Measurements from ENCODE around the gene DERL2. TPM values are rescaled to one million over a fixed set of nuclear protein-coding genes. Genes with fewer than 3 reads are reported as not detected.
A peak's percentile ranks its signal among the peaks of the same experiment; 100 is the strongest.

The DERL2 gene
- total and polyA plus RNA-seq, 2 experiments from 2014 or later = 38.6 to 160 TPM

DNA sequence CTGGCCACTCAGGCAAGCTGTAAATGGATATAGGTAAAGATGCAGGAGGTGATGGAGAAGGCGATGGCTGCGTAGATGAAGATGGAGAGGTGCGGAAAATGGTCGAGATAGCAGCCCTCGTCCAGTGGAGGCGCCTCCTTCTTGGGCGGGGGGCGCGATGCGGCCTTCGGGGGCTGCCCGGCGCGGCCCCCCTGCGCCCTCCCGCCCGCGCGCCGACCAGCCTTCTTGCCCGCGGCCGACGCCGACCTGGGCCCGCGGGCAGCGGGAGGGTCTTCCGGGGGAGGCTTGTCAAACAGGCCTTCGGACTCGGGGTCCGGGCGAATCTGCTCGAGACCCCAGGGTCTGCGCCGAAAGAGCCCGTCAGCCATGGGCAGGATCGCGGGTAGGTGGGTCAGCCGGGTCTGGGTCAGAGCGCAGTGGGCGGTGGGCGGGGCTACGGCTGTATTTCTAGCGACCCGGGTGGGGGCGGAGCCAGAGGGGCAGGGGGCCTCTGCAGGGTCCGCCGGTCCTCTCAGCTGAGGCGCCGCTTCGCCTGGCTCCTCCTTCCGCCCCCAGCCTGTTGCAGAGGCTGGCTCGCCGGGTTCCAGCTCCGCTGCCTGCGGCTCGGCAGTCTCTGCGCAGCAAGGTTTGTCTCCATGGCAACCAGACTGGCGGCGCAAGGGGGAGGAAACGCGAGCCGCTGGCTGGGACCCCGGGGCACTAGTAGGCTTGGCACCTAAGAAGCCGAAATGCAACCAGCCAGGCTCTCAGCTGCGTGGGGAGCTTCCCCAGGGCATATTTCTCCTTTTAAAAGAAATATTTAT is 14.8 kb upstream of the DERL2 start:
- no peaks in the 10 kb centered on the region for H3K27me3 ChIP-seq (replicated peaks; ENCODE audit: insufficient read depth)
- H3K4me1 ChIP-seq (ENCODE audit: insufficient read depth) = no peaks in the 10 kb centered on the region
- H3F3A ChIP-seq (ENCODE audit: insufficient read depth) = peaks cover 6% of the 10 kb centered on the region; the same call in 1 of the 2 replicates
- H3K9ac ChIP-seq = peak overlapping the region; percentile 75
- peak overlapping the region; percentile 78 for H3K4me3 ChIP-seq
- H3K79me2 ChIP-seq (ENCODE audit: insufficient read depth) = no peaks in the 10 kb centered on the region
- 1 to 2% methylated on average over 31 to 59 of the region's 67 CpGs for WGBS, 2 experiments (ENCODE audit: low coverage in 1 of 2, low lambda C conversion rate in 2 of 2, missing lambda C conversion rate in 2 of 2)
- peak; percentile 97 for DNase-seq
- H3K36me3 ChIP-seq (ENCODE audit: low read depth) = no peaks in the 10 kb centered on the region
- peak overlapping the region; percentile 53 for H3K27ac ChIP-seq
- H4K20me1 ChIP-seq (ENCODE audit: insufficient read depth) = no peaks in the 10 kb centered on the region
- no peaks in the 10 kb centered on the region for H3K9me3 ChIP-seq (ENCODE audit: low read depth)
- TF ChIP-seq EZH2 (IDR thresholded peaks at IDR 0.05; ENCODE audit: insufficient read depth, poor library complexity, severe bottlenecking) (no peak), EZH2phosphoT487 (IDR thresholded peaks at IDR 0.05; ENCODE audit: insufficient read depth, low read depth) (no peak)
- H3K9me2 ChIP-seq (ENCODE audit: insufficient read depth) = no peaks in the 10 kb centered on the region
- H2AFZ ChIP-seq = peak overlapping the region; percentile 66
- peak overlapping the region; percentile 85 for H3K4me2 ChIP-seq (ENCODE audit: unreplicated experiment)
- in situ Hi-C loops (cut with MboI) = no loop called here

GRCh38 chr17:5500247-5500588 is 14.2 kb upstream of the DERL2 start:
- H3K9me2 ChIP-seq (ENCODE audit: insufficient read depth) = no peaks in the 10 kb centered on the region
- in situ Hi-C loops (cut with MboI) = no loop called here
- no peaks in the 10 kb centered on the region for H3K27me3 ChIP-seq (replicated peaks; ENCODE audit: insufficient read depth)
- no peaks in the 10 kb centered on the region for H3K79me2 ChIP-seq (ENCODE audit: insufficient read depth)
- no peaks in the 10 kb centered on the region for H3K9me3 ChIP-seq (ENCODE audit: low read depth)
- 1 to 2% methylated on average over 18 of the region's 18 CpGs for WGBS, 2 experiments (ENCODE audit: low coverage in 1 of 2, low lambda C conversion rate in 2 of 2, missing lambda C conversion rate in 2 of 2)
- H3F3A ChIP-seq (ENCODE audit: insufficient read depth) = peaks cover 6% of the 10 kb centered on the region; the same call in 1 of the 2 replicates
- no peaks in the 10 kb centered on the region for H3K4me1 ChIP-seq (ENCODE audit: insufficient read depth)
- H3K4me2 ChIP-seq (ENCODE audit: unreplicated experiment) = peak overlapping the region; percentile 85
- peak overlapping the region; percentile 75 for H3K9ac ChIP-seq
- H3K27ac ChIP-seq = no peak overlapping the region
- no peaks in the 10 kb centered on the region for H3K36me3 ChIP-seq (ENCODE audit: low read depth)
- DNase-seq = no peak
- H3K4me3 ChIP-seq = peak overlapping the region; percentile 78
- TF ChIP-seq EZH2 (IDR thresholded peaks at IDR 0.05; ENCODE audit: insufficient read depth, poor library complexity, severe bottlenecking) = no peak
- TF ChIP-seq EZH2phosphoT487 (IDR thresholded peaks at IDR 0.05; ENCODE audit: insufficient read depth, low read depth) = no peak
- no peaks in the 10 kb centered on the region for H4K20me1 ChIP-seq (ENCODE audit: insufficient read depth)
- peak overlapping the region; percentile 66 for H2AFZ ChIP-seq

GRCh38 chr17:5499476-5500231 is 13.7 kb upstream of the DERL2 start:
- no peaks in the 10 kb centered on the region for H3K36me3 ChIP-seq (ENCODE audit: low read depth)
- H2AFZ ChIP-seq = peak overlapping the region; percentile 66
- H3K9ac ChIP-seq = peak overlapping the region; percentile 75
- peak; percentile 39 for DNase-seq
- WGBS, 2 experiments (ENCODE audit: low coverage in 1 of 2, low lambda C conversion rate in 2 of 2, missing lambda C conversion rate in 2 of 2) = 23 to 27% methylated on average over 41 to 43 of the region's 44 CpGs
- H3K27me3 ChIP-seq (replicated peaks; ENCODE audit: insufficient read depth) = no peaks in the 10 kb centered on the region
- no peaks in the 10 kb centered on the region for H3K79me2 ChIP-seq (ENCODE audit: insufficient read depth)
- H3K4me1 ChIP-seq (ENCODE audit: insufficient read depth) = no peaks in the 10 kb centered on the region
- no peaks in the 10 kb centered on the region for H4K20me1 ChIP-seq (ENCODE audit: insufficient read depth)
- H3F3A ChIP-seq (ENCODE audit: insufficient read depth) = peaks cover 6% of the 10 kb centered on the region; the same call in 1 of the 2 replicates
- no peak overlapping the region for H3K27ac ChIP-seq
- H3K9me3 ChIP-seq (ENCODE audit: low read depth) = no peaks in the 10 kb centered on the region
- TF ChIP-seq EZH2 (IDR thresholded peaks at IDR 0.05; ENCODE audit: insufficient read depth, poor library complexity, severe bottlenecking) (no peak), EZH2phosphoT487 (IDR thresholded peaks at IDR 0.05; ENCODE audit: insufficient read depth, low read depth) (no peak)
- H3K4me2 ChIP-seq (ENCODE audit: unreplicated experiment) = peak overlapping the region; percentile 85
- no peaks in the 10 kb centered on the region for H3K9me2 ChIP-seq (ENCODE audit: insufficient read depth)
- peak overlapping the region; percentile 78 for H3K4me3 ChIP-seq
- in situ Hi-C loops (cut with MboI) = no loop called here

DNA sequence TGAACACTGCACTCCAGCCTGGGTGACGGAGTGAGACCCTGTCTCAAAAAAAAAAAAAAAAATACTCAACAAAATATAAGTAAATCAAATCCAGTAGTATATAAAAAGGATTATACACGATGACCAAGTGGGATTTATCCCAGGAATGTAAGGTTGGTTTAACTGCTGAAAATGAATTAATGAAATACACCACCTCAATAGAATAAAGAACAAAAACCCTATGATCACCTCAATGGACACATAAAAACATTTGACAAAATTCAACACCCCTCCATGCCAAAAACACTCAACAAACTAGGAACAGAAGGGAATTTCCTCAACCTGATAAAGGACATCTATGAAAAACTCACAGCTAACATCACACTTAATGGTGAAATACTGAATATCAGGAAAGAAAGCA is 7.0 kb upstream of the DERL2 start:
- no peaks in the 10 kb centered on the region for H3K4me1 ChIP-seq (ENCODE audit: insufficient read depth)
- H3K27me3 ChIP-seq (replicated peaks; ENCODE audit: insufficient read depth) = no peaks in the 10 kb centered on the region
- no peaks in the 10 kb centered on the region for H4K20me1 ChIP-seq (ENCODE audit: insufficient read depth)
- no peaks in the 10 kb centered on the region for H3K9me2 ChIP-seq (ENCODE audit: insufficient read depth)
- in situ Hi-C loops (cut with MboI) = no loop called here
- 72 to 88% methylated on average over 2 of the region's 2 CpGs for WGBS, 2 experiments (ENCODE audit: low coverage in 1 of 2, low lambda C conversion rate in 2 of 2, missing lambda C conversion rate in 2 of 2)
- H3K79me2 ChIP-seq (ENCODE audit: insufficient read depth) = peaks cover 22% of the 10 kb centered on the region
- H3K27ac ChIP-seq = no peak overlapping the region
- TF ChIP-seq EZH2phosphoT487 (IDR thresholded peaks at IDR 0.05; ENCODE audit: insufficient read depth, low read depth) (no peak), EZH2 (IDR thresholded peaks at IDR 0.05; ENCODE audit: insufficient read depth, poor library complexity, severe bottlenecking) (no peak)
- H3K4me3 ChIP-seq = no peak overlapping the region
- no peak overlapping the region for H2AFZ ChIP-seq
- no peak overlapping the region for H3K9ac ChIP-seq
- no peak overlapping the region for H3K4me2 ChIP-seq (ENCODE audit: unreplicated experiment)
- H3K36me3 ChIP-seq (ENCODE audit: low read depth) = peaks cover 21% of the 10 kb centered on the region
- no peak for DNase-seq
- H3F3A ChIP-seq (ENCODE audit: insufficient read depth) = 0 out of 2 replicates have a peak, but pooled peaks cover 3% of the 10 kb centered on the region
- H3K9me3 ChIP-seq (ENCODE audit: low read depth) = no peaks in the 10 kb centered on the region
